HepG2 (cell line): ENCODE data around the gene SMIM36. TPM values are rescaled to one million over a fixed set of nuclear protein-coding genes. Genes with fewer than 3 reads are reported as not detected.
A peak's percentile ranks its signal among the peaks of the same experiment; 100 is the strongest.

Source experiments
- CEBPG ChIP-seq: IDR thresholded peaks from 2 replicates; pipeline ENCODE4 v1.6.1; 2016
- GATAD1 ChIP-seq: IDR thresholded peaks from 2 replicates; pipeline ENCODE4 v1.6.1; 2016; ENCODE audit warnings: missing genetic modification reagents, missing compliant biosample characterization
- HHEX ChIP-seq: IDR thresholded peaks from 2 replicates; pipeline ENCODE4 v1.6.1; 2016; ENCODE audit warnings: control low read depth
- ISX ChIP-seq: sonication (generic); formaldehyde crosslinking; conservative IDR thresholded peaks from 2 replicates; pipeline ENCODE4 v1.5.0; 2020; ENCODE audit warnings: missing genetic modification reagents
- PHF5A ChIP-seq: IDR thresholded peaks from one replicate; pipeline ENCODE4 v1.6.1; 2018; ENCODE audit warnings: low read depth, missing genetic modification reagents; ENCODE audit not compliant: unreplicated experiment
- REPIN1 ChIP-seq: sonication (generic); formaldehyde crosslinking; IDR thresholded peaks from 2 replicates; pipeline ENCODE4 v1.8.0; 2022; ENCODE audit warnings: missing genetic modification reagents, low read depth, mild to moderate bottlenecking, borderline replicate concordance
- SMARCC2 ChIP-seq: fragments of 450-650 bp; IDR thresholded peaks from 2 replicates; pipeline ENCODE4 v1.6.1; 2017; ENCODE audit warnings: antibody characterized with exemption, mild to moderate bottlenecking
- SOX6 ChIP-seq, 2 experiments: fragments of 450-650 bp in 1 of 2; sonication (generic) in 1 of 2; formaldehyde crosslinking in 1 of 2; IDR thresholded peaks; 2 replicates each; pipeline versions ENCODE4 v1.4.0 to v1.6.1; 2017 to 2020; ENCODE audit warnings: antibody characterized with exemption in 1 of 2, mild to moderate bottlenecking in 1 of 2, missing genetic modification reagents in 1 of 2
- SP2 ChIP-seq: sonication (generic); formaldehyde crosslinking; IDR thresholded peaks from 2 replicates; pipeline ENCODE4 v1.5.1; 2020; ENCODE audit warnings: mild to moderate bottlenecking, missing genetic modification reagents
- SYNCRIP ChIP-seq: fragments of 200-400 bp; formaldehyde crosslinking; IDR thresholded peaks from 2 replicates; pipeline ENCODE4 v1.6.1; 2018; ENCODE audit warnings: mild to moderate bottlenecking, low read depth, low read length; ENCODE audit not compliant: insufficient read depth
- TBX2 ChIP-seq: sonication (generic); formaldehyde crosslinking; IDR thresholded peaks from 2 replicates; pipeline ENCODE4 v1.5.0; 2020; ENCODE audit warnings: missing genetic modification reagents, mild to moderate bottlenecking, borderline replicate concordance
- ZBTB7A ChIP-seq: sonication (generic); formaldehyde crosslinking; IDR thresholded peaks from 2 replicates; pipeline ENCODE4 v1.8.0; 2022; ENCODE audit warnings: mild to moderate bottlenecking, missing genetic modification reagents
- ZNF224 ChIP-seq: sonication (generic); formaldehyde crosslinking; IDR thresholded peaks from 2 replicates; pipeline ENCODE4 v1.5.0; 2020; ENCODE audit warnings: mild to moderate bottlenecking, missing genetic modification reagents
- ZNF335 ChIP-seq: sonication (generic); formaldehyde crosslinking; IDR thresholded peaks from 2 replicates; pipeline ENCODE4 v1.4.0; 2020; ENCODE audit warnings: missing genetic modification reagents
- ZNF619 ChIP-seq: sonication (generic); formaldehyde crosslinking; IDR thresholded peaks from 2 replicates; pipeline ENCODE4 v1.4.0; 2020; ENCODE audit warnings: mild to moderate bottlenecking, missing genetic modification reagents
- ZNF761 ChIP-seq: sonication (generic); formaldehyde crosslinking; conservative IDR thresholded peaks from 2 replicates; pipeline ENCODE4 v1.4.0; 2020; ENCODE audit warnings: mild to moderate bottlenecking, missing genetic modification reagents
- ZSCAN30 ChIP-seq: sonication (generic); formaldehyde crosslinking; IDR thresholded peaks from 2 replicates; pipeline ENCODE4 v1.5.0; 2020; ENCODE audit warnings: mild to moderate bottlenecking, missing genetic modification reagents
- polyA plus RNA-seq, 8 experiments: library from polyadenylated mRNA; depleted of rRNA in 3 of 8; stranded (reverse) in 7 of 8; unstranded in 1 of 8; fragments of >200 nt; fragmentation: Illumina TruSeq in 4 of 8; extraction: Trizol in 4 of 8; gene quantifications; 2 replicates each; pipeline versions ENCODE4 v1.2.1 to v1.2.3, GENCODE V29; 2011 to 2016; ENCODE audit warnings: low read depth in 4 of 8, missing spikeins in 1 of 8, mixed read lengths in 1 of 8; ENCODE audit not compliant: insufficient read depth in 1 of 8
- total RNA-seq, 5 experiments: library from RNA; depleted of rRNA; stranded (reverse); fragments of >200 nt; fragmentation: Illumina TruSeq; extraction: Trizol; gene quantifications; 2 replicates each; pipeline ENCODE4 v1.2.3, GENCODE V29; 2016; ENCODE audit warnings: low read depth in 1 of 5
- TF ChIP-seq, protein P1 (sequence below): sonication (generic); formaldehyde crosslinking; IDR thresholded peaks from 2 replicates; pipeline ENCODE4 v1.4.0; 2020; ENCODE audit warnings: mild to moderate bottlenecking, missing genetic modification reagents
- TF ChIP-seq, protein P2 (sequence below): sonication (generic); formaldehyde crosslinking; IDR thresholded peaks from 2 replicates; pipeline ENCODE4 v1.5.1; 2020; ENCODE audit warnings: mild to moderate bottlenecking, missing genetic modification reagents, moderate library complexity
- TF ChIP-seq, protein P3 (sequence below): sonication (generic); formaldehyde crosslinking; IDR thresholded peaks from 2 replicates; pipeline ENCODE4 v1.5.0; 2020; ENCODE audit warnings: missing genetic modification reagents
- TF ChIP-seq, protein P4 (sequence below), 2 experiments: fragments of 450-650 bp in 1 of 2; sonication (generic) in 1 of 2; formaldehyde crosslinking; IDR thresholded peaks; 2 replicates each; pipeline versions ENCODE4 v1.5.0 to v1.8.0; 2020 to 2022; ENCODE audit warnings: mild to moderate bottlenecking in 1 of 2, missing genetic modification reagents in 1 of 2
- TF ChIP-seq, protein P5 (sequence below): sonication (generic); formaldehyde crosslinking; IDR thresholded peaks from 2 replicates; pipeline ENCODE4 v1.8.0; 2022; ENCODE audit warnings: mild to moderate bottlenecking, missing genetic modification reagents, moderate library complexity

The SMIM36 gene
- total and polyA plus RNA-seq, 2 of the 13 experiments (the other 11 are each of a cell fraction or from before 2014, with no cell fraction given) = not detected

DNA sequence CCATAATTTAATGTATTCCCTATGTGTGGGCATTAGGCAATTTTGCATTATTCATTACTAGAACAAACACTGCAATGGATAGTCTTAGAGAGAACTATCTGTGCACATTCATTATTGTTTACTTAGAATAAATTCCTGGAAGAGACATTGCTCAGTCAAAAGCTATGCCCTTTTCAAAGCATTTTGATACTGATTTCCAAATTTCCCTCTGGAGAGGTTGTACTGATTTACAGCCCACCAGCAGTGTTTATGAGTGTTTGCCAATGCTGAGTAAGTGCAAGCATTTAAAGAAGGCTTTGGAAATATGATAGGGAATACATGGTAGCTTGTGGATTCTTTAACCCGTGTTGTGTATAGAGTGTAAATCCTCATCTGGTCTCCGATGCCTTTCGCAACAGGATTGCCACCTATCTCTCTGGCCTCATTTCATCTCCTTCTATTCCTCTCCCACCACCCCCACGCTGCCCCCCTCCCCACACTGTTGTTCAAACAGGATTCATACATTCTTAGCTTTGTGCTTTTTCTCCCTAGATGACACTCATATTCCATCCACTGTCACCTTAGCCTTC, 56.3 kb downstream of the SMIM36 start (continued):
- TF ChIP-seq, protein P1, sequence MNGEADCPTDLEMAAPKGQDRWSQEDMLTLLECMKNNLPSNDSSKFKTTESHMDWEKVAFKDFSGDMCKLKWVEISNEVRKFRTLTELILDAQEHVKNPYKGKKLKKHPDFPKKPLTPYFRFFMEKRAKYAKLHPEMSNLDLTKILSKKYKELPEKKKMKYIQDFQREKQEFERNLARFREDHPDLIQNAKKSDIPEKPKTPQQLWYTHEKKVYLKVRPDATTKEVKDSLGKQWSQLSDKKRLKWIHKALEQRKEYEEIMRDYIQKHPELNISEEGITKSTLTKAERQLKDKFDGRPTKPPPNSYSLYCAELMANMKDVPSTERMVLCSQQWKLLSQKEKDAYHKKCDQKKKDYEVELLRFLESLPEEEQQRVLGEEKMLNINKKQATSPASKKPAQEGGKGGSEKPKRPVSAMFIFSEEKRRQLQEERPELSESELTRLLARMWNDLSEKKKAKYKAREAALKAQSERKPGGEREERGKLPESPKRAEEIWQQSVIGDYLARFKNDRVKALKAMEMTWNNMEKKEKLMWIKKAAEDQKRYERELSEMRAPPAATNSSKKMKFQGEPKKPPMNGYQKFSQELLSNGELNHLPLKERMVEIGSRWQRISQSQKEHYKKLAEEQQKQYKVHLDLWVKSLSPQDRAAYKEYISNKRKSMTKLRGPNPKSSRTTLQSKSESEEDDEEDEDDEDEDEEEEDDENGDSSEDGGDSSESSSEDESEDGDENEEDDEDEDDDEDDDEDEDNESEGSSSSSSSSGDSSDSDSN = no peak
- TF ChIP-seq ZNF761 (no peak), HHEX (CRISPR knock-in tag) (no peak), SOX6 (IDR thresholded peaks at IDR 0.05) (no peak), SOX6 (CRISPR knock-in tag; IDR thresholded peaks at IDR 0.05) (peak; percentile 82; the same call in 1 of the 2 replicates), ZBTB7A (CRISPR knock-in tag) (no peak), ZNF335 (no peak), SMARCC2 (no peak), REPIN1 (CRISPR knock-in tag) (no peak), SYNCRIP (no peak), TBX2 (CRISPR knock-in tag) (0 out of 2 replicates have a peak, but pooled peaks have one; percentile 50), GATAD1 (CRISPR knock-in tag) (peak; percentile 37; the same call in 1 of the 2 replicates), ZNF619 (CRISPR knock-in tag) (no peak), SP2 (CRISPR knock-in tag) (no peak), ZNF224 (CRISPR knock-in tag) (no peak), ISX (no peak), ZSCAN30 (CRISPR knock-in tag) (no peak), PHF5A (no peak), CEBPG (CRISPR knock-in tag) (peak; percentile 77)
- TF ChIP-seq, protein P2, sequence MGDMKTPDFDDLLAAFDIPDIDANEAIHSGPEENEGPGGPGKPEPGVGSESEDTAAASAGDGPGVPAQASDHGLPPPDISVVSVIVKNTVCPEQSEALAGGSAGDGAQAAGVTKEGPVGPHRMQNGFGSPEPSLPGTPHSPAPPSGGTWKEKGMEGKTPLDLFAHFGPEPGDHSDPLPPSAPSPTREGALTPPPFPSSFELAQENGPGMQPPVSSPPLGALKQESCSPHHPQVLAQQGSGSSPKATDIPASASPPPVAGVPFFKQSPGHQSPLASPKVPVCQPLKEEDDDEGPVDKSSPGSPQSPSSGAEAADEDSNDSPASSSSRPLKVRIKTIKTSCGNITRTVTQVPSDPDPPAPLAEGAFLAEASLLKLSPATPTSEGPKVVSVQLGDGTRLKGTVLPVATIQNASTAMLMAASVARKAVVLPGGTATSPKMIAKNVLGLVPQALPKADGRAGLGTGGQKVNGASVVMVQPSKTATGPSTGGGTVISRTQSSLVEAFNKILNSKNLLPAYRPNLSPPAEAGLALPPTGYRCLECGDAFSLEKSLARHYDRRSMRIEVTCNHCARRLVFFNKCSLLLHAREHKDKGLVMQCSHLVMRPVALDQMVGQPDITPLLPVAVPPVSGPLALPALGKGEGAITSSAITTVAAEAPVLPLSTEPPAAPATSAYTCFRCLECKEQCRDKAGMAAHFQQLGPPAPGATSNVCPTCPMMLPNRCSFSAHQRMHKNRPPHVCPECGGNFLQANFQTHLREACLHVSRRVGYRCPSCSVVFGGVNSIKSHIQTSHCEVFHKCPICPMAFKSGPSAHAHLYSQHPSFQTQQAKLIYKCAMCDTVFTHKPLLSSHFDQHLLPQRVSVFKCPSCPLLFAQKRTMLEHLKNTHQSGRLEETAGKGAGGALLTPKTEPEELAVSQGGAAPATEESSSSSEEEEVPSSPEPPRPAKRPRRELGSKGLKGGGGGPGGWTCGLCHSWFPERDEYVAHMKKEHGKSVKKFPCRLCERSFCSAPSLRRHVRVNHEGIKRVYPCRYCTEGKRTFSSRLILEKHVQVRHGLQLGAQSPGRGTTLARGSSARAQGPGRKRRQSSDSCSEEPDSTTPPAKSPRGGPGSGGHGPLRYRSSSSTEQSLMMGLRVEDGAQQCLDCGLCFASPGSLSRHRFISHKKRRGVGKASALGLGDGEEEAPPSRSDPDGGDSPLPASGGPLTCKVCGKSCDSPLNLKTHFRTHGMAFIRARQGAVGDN (CRISPR knock-in tag) = no peak
- TF ChIP-seq, protein P3, sequence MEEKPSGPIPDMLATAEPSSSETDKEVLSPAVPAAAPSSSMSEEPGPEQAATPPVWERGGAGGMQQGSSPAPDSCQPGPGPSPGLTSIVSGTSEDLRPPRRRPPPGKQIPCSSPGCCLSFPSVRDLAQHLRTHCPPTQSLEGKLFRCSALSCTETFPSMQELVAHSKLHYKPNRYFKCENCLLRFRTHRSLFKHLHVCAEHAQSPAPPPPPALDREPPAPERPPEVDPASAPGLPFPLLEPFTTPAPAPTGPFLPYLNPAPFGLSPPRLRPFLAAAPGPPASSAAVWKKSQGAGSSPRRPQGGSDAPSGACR (CRISPR knock-in tag) = no peak
- TF ChIP-seq, protein P4, sequence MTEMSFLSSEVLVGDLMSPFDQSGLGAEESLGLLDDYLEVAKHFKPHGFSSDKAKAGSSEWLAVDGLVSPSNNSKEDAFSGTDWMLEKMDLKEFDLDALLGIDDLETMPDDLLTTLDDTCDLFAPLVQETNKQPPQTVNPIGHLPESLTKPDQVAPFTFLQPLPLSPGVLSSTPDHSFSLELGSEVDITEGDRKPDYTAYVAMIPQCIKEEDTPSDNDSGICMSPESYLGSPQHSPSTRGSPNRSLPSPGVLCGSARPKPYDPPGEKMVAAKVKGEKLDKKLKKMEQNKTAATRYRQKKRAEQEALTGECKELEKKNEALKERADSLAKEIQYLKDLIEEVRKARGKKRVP (CRISPR knock-in tag; IDR thresholded peaks at IDR 0.05) = peak in 1 of 2 experiments; percentile 53; a peak in 1 of 4 replicates
- TF ChIP-seq, protein P5, sequence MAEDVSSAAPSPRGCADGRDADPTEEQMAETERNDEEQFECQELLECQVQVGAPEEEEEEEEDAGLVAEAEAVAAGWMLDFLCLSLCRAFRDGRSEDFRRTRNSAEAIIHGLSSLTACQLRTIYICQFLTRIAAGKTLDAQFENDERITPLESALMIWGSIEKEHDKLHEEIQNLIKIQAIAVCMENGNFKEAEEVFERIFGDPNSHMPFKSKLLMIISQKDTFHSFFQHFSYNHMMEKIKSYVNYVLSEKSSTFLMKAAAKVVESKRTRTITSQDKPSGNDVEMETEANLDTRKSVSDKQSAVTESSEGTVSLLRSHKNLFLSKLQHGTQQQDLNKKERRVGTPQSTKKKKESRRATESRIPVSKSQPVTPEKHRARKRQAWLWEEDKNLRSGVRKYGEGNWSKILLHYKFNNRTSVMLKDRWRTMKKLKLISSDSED (CRISPR knock-in tag) = no peak
